ENCODE data around the gene KATNAL2.

- TF ChIP-seq EZH2 (IDR thresholded peaks at IDR 0.05; ENCODE audit: insufficient read depth, poor library complexity, severe bottlenecking): no peak
- no peak for TF ChIP-seq EZH2phosphoT487 (IDR thresholded peaks at IDR 0.05; ENCODE audit: insufficient read depth, low read depth)
Observed at GRCh38 chr18:47077111-47077510, 159.7 kb downstream of the KATNAL2 start.

Data from GM23248 (cell line).